Posterior cingulate gyrus (tissue), 11 donors: ENCODE measurements around the gene PRDM16.

Experiments
- DNase-seq, 10 donors: peaks; one replicate each; pipeline versions ENCODE4 v3.0.0 to v3.0.0-alpha.2; 2020 to 2021; ENCODE audit warnings: mixed read lengths in 3 of 10
- intact Hi-C: fragments of 100-400 bp; cut with DNase I; formaldehyde crosslinking; loops from one replicate; pipeline ENCODE4 v1.15.1; 2023

The PRDM16 gene

GRCh38 chr1:3261969-3262579 lies 193.1 kb downstream of the PRDM16 start:
- DNase-seq, result peak in 1 of 10 donors; percentile 21
- intact Hi-C loops, result no loop called here

- DNase-seq, result peak in 1 of 10 donors; percentile 65
- intact Hi-C loops, result no loop called here
Observed at GRCh38 chr1:3262681-3263286, 193.8 kb downstream of the PRDM16 start.

- DNase-seq, result peak in 1 of 10 donors; percentile 24
- intact Hi-C loops, result no loop called here
Observed at GRCh38 chr1:3263790-3264189, 194.8 kb downstream of the PRDM16 start.

GRCh38 chr1:3264456-3264855 lies 195.5 kb downstream of the PRDM16 start:
- intact Hi-C loops, result no loop called here
- peak in 1 of 10 donors; percentile 53 for DNase-seq

GRCh38 chr1:3265835-3266805 lies 197.1 kb downstream of the PRDM16 start:
- peak in 1 of 10 donors; percentile 68 for DNase-seq
- intact Hi-C loops, result no loop called here

GRCh38 chr1:3266870-3267549 lies 198.0 kb downstream of the PRDM16 start:
- intact Hi-C loops, result no loop called here
- DNase-seq, result peak in 1 of 10 donors; percentile 14

- intact Hi-C loops, result no loop called here
- DNase-seq, result peak in 1 of 10 donors; percentile 66
Observed at GRCh38 chr1:3267550-3268270, 198.7 kb downstream of the PRDM16 start.

- peak in 1 of 10 donors; percentile 55 for DNase-seq
- intact Hi-C loops, result no loop called here
Observed at GRCh38 chr1:3268281-3268680, 199.3 kb downstream of the PRDM16 start.

GRCh38 chr1:3270403-3271245 lies 201.6 kb downstream of the PRDM16 start:
- peak in 1 of 10 donors; percentile 41 for DNase-seq
- intact Hi-C loops, result no loop called here

GRCh38 chr1:3271866-3272265 lies 202.9 kb downstream of the PRDM16 start:
- DNase-seq, result no peak
- intact Hi-C loops, result no loop called here

- DNase-seq, result no peak
- intact Hi-C loops, result no loop called here
Observed at GRCh38 chr1:3272321-3273045, 203.5 kb downstream of the PRDM16 start.

GRCh38 chr1:3273447-3273846 lies 204.4 kb downstream of the PRDM16 start:
- intact Hi-C loops, result no loop called here
- DNase-seq, result no peak

GRCh38 chr1:3274972-3275371 lies 206.0 kb downstream of the PRDM16 start:
- intact Hi-C loops, result no loop called here
- no peak for DNase-seq

GRCh38 chr1:3275471-3276340 lies 206.7 kb downstream of the PRDM16 start:
- peak in 1 of 10 donors; percentile 73 for DNase-seq
- intact Hi-C loops, result no loop called here

- intact Hi-C loops, result no loop called here
- DNase-seq, result peak in 1 of 10 donors; percentile 67
Observed at GRCh38 chr1:3276341-3276800, 207.4 kb downstream of the PRDM16 start.

GRCh38 chr1:3277011-3277471 lies 208.0 kb downstream of the PRDM16 start:
- peak in 1 of 10 donors; percentile 59 for DNase-seq
- intact Hi-C loops, result no loop called here

GRCh38 chr1:3277623-3278022 lies 208.6 kb downstream of the PRDM16 start:
- peak in 2 of 10 donors; percentile 4 to 35 for DNase-seq
- intact Hi-C loops, result no loop called here
